Kidney tubule cell (primary cell): Measurements from ENCODE around the gene DDX19B.
"Not testable (repeated sequence)": the region's sequence is repeated elsewhere in the genome, so short reads cannot be mapped to it uniquely, and the experiment has no call there.

Source experiments
- DNase-seq: peaks from one replicate; pipeline ENCODE4 v3.0.0-alpha.2; 2018; ENCODE audit warnings: low spot score

The DDX19B gene

GRCh38 chr16:70298988-70299938 is at the start of gene DDX19B:
DDX19B (plus strand) TSS chr16:70299186; CDS start chr16:70299298, 112 bp downstream.
- DNase-seq, result peak; percentile 70

GRCh38 chr16:70249697-70250096 is 49.3 kb upstream of the DDX19B start:
- not testable (repeated sequence) for DNase-seq

GRCh38 chr16:70250748-70251628 is 48.0 kb upstream of the DDX19B start:
- peak; percentile 61 for DNase-seq

DNA sequence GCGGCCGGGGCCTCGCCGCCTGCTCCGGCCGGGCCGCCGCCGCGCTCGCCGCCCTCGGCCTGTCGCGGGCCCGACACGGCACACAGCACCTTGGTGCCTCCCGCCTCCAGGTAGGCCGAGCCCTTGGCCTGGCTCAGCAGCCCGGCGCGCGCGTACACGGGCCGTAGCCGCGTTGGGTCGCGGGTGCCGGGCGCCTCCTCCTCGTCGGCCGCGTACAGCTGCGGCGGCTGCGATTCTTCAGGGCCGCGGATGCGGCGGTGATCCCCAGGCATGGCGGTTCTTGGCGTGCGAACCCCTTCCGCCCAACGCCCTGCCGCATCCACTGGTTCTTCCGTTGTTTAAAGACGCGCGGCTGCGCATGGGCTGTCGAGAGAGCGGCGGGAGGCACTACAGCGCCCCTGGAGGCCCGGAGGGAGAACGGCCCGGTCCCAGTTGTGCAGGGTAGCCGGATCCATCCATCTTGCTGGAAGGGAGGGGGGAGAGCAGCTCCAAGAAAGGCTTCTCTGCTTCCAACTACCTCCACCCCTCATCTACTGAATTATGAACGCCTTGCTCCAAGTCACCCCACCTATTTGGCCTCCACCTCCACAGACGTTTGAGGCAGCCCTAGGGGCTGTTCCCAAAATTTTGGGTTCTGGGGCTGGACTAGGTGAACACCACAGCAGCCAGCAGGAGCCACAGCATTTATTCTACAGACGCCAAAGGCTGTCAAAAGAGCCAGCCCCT is 47.2 kb upstream of the DDX19B start, which contains the start of gene EXOSC6:
TSS of gene EXOSC6 (minus strand) at position 312 of the 726 bp plus-strand sequence. CDS start at position 272, 40 bp downstream.
- DNase-seq, result peak; percentile 96

DNA sequence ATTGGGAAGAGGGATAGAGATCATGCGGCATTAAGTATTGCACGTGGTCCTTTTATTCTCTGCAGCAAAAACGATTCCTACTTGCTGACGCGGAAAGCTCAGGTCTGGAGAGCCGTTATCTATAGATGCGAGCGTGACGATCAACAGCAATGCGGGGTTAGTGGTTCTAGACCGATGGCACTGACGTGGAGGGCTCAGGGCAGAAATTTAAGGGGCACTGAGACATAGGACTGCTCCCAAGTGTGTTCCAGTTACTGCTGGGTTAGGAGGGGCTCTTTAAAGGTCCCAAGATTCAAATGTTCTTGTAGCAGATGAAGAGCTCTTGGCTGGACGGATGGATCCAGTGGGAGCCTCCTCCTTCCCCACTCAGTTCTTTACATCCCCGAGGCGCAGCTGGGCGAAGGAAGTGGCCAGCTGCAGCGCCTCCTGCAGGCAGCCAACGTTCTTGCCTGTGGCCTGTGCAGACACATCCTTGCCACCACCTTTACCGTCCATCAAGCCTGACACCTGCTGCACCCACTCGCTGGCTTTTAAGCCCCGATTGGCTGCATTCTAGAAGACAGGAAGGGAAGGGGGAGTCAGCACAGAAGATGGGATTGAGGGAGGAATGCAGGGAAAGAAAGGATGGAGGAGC is 46.5 kb upstream of the DDX19B start:
- DNase-seq, result peak; percentile 16

DNA sequence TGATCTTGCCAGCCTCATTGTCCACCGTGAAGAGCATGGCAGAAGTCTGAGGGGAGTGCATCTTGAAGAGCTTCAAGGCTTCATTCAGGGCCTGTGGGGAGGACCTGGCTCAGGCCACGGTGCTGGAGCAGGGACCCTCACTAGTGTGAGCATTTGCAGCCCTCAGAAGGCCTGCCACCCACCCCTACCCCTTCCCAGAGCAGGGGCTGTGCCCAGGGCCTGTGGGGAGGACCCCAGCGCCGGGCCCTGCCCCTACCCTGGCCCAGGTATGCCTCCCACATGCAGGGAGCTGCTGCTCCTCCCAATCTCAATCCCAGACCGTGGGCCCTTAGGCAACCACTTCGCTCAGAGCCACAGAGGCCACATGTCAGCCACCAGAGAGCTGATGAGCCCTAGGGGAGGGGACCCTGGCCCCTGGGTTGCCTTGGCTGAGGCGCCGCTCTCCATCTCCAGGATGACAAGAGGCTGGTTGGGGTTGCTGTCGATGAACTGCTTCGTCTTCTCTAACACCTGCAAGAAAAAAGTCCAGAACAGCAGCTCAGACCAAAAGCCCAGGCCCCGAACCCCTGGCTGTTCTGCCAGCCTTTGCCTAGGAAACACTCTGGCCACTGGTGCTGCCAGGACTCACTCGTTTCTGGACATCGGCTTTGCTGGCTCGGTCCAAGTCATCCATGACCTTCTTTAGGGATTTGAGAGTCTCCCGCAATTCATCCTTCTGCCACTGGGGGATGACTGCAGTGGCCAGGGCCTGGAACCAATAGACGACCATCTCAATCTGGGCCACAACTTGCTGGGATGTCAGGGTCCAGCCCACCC is 45.5 kb upstream of the DDX19B start:
- peak; percentile 42 for DNase-seq

DNA sequence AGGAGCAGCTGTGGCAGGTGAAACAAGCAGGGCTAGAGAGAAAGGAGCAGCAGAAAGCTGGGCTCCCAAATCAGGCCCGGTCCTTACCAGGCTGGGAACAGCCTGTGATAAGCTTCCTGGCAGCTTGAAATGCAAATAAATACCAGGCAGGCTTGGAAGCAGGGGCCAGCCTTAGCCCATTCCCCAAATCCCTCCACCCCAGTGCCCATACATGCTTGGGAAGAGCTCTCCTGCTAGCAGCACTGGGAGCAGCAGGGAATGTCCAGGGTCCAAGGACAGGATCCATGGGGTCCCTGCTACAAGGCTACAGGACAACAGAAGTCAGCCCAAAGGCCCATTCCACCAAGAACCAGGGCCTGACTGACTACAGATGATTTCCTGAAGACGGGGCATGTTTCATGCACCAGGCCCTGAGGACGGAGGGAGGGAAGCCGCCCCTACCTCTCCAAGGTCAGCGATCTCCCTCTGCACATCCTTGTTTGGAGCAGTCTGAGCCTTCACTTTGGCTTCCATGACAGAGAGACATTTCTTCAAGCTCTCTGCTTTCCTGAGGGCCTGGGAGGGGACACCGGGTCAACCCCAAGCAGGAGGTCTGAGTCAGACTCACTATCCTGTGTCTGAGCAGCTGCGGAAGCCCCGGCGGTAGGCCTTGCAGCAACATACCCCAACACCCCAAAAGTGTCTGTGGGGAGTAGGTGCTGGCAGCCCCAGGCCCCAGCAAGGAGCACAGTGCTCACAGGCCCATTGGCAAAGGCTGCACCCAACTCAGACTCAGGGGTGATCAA is 44.6 kb upstream of the DDX19B start:
- no peak for DNase-seq

- no peak for DNase-seq
Measured at GRCh38 chr16:70254965-70255286, 44.1 kb upstream of the DDX19B start.

DNA sequence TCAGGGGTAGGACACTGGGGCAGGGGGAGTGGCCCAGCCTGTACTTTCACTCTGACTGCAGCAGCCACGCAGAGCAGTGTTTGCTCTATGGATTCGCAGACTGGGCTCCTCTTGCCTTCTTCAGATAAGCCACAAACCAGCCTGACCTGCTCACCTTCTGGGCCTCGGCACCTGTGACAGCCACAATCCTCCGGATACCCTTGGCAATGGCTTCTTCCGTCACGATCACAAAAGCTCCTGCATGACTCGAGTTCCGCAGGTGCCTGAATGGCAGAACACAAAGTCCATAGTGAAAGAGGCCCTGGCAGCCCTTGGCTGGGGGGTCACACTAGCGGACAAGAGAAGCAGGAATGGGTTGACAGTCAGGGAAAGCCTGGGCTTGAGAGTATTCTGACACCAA is 43.4 kb upstream of the DDX19B start:
- DNase-seq, result no peak

DNA sequence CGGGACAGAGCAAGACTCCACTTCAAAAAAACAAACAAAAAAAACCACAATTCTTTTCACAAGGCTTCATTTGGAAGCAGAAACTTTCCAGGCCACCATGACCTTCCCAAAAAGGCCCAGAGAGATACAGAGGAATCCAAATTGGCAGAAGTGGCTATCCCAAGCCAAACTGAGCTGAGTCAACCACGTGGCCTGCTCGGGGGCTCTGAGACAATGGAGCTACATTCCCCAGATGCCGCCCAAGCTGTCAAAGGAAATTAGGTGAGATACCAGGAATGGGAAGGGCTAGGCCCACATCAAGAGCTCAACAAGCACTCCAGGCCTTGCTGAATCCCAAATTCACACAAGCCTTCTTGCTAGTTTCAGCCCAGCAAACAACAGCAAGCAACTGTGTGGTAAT is 41.6 kb upstream of the DDX19B start:
- DNase-seq, result no peak

GRCh38 chr16:70258065-70258464 is 40.9 kb upstream of the DDX19B start:
- DNase-seq, result no peak

DNA sequence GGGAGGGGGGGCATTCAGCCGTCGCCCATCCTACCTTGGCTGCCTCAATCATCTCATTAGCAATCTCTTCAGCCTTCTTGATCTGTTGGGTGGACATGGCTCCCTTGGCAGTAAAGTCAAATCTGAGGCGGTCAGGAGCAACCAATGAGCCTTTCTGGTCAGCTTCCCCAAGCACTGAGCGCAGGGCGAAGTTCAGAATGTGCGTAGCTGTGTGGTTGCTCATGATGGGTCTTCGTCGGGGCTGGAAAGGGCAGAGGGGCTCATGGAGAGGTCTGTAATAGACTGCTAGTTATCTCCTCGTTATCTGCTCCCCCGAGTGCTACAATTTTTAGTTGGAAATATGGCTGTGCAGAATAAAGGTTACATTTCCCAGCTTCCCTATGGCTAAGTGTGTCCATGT is 40.0 kb upstream of the DDX19B start:
- no peak for DNase-seq

GRCh38 chr16:70259903-70260302 is 39.1 kb upstream of the DDX19B start:
- DNase-seq, result not testable (repeated sequence)

GRCh38 chr16:70267516-70267915 is 31.5 kb upstream of the DDX19B start:
- peak; percentile 64 for DNase-seq

DNA sequence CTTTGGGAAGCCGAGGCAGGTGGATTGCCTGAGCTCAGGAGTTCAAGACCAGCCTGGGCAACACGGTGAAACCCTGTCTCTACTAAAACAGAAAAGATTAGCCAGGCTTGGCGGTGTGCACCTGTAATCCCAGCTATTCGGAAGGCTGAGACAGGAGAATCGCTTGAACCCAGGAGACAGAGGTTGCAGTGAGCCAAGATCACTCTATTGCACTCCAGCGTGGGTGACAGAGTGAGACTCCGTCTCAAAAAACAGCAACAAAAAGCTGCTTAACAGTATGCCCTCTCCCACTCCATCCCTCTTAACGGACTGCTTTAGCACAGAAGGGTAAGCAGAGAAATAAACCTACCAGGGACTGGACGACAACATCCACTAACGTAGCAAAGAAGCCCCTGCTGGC is 31.1 kb upstream of the DDX19B start:
- DNase-seq, result not testable (repeated sequence)

DNA sequence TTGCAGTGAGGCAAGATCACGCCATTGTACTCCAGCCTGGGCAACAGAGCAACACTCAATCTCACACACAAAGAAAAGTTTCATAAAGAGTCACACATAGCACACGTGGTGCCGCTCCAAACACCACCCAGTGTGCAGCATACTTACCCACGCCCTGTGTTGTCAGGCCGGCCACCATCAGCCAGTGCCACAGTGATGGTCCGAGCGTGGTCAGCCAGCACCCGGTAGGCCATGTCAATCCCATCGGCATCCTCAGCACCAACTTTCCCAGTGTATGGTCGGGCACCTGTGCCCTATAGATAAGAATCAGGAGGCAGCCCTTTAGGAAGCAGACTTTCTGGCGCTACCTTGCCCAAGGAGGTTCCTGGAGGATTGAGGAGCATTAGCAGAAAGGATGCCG is 29.5 kb upstream of the DDX19B start:
- no peak for DNase-seq

DNA sequence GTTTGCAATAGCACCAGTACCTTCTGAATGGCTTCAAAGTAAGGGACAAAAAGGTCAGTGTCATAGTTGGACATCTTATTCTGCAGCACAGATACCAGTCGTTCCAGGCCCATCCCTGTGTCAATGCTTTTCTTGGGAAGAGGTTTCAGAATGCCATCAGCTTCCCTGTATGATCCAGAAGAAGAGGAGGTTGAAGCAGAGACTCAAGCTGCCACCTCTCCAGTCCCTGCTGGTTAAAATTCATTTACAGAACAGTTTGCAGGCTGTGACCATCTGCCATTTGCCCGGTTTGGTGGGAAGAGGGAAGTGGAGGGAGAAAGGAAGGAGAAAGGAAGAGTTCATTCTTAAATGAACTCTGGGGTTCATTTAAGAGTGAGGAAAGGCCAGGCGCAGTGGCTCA is 28.8 kb upstream of the DDX19B start:
- no peak for DNase-seq

DNA sequence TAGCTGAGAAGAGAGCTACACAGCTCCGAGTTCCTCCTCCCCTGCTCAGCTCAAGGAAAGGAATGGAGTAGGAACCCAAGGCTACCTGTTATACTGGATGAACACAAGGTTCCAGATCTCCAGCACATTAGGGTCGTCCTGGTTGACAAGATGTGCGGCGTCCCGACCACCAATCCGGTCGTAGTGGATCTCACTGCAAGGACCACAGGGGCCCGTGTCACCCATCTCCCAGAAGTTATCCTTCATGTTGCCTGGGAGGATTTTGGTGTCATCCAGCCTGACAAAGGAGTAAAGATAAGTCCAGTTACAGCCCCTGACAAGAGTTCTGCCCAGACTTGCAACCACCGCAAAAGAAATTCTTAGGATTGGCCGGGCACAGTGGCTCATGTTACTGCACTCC is 27.3 kb upstream of the DDX19B start:
- DNase-seq, result no peak

- no peak for DNase-seq
Measured at GRCh38 chr16:70276392-70276791, 22.6 kb upstream of the DDX19B start.
